PC-9 (cell line): ENCODE results near the gene PAX7. TPM values are rescaled to one million over a fixed set of nuclear protein-coding genes. Genes with fewer than 3 reads are reported as not detected.

Experiments used
- BruUV-seq: library from RNA; stranded (reverse); fragments of 400-500 nt; replicated peaks from 2 replicates; lab custom pipeline; 2021; lab: Mats Ljungman, UMichigan
- CTCF ChIA-PET: fragments of 300-600 bp; sonication (Branson Sonifier 250); formaldehyde crosslinking; loops from one replicate; lab custom pipeline; 2022; ENCODE audit warnings: antibody characterized with exemption; lab: Charles Lee
- POLR2A ChIA-PET: fragments of 300-600 bp; sonication (Branson Sonifier 250); formaldehyde crosslinking; loops from one replicate; lab custom pipeline; 2022; ENCODE audit warnings: antibody characterized with exemption; ENCODE audit not compliant: unreplicated experiment; lab: Charles Lee
- DNase-seq, 2 experiments: peaks; one replicate each; pipeline versions ENCODE4 v3.0.0 to v3.0.0-alpha.2; 2015 to 2022; ENCODE audit warnings: mixed read lengths in 1 of 2
- H2AFZ ChIP-seq: fragments of 200-600 bp; sonication (generic); 2 replicates; pipeline ENCODE4 v1.8.1; 2017; ENCODE audit warnings: antibody characterized with exemption
- H3F3A ChIP-seq: fragments of 200-600 bp; sonication (generic); 2 replicates; pipeline ENCODE4 v1.8.1; 2017; ENCODE audit warnings: antibody characterized with exemption, mild to moderate bottlenecking, low read depth; ENCODE audit not compliant: insufficient read depth
- H3K27ac ChIP-seq: fragments of 200-600 bp; sonication (generic); 2 replicates; pipeline ENCODE4 v1.6.1; 2016; ENCODE audit warnings: mixed run types
- H3K27me3 ChIP-seq: fragments of 200-600 bp; sonication (generic); 2 replicates; pipeline ENCODE4 v1.6.1; 2016; ENCODE audit warnings: low read depth, mixed run types; ENCODE audit not compliant: insufficient read depth
- H3K36me3 ChIP-seq: fragments of 200-600 bp; sonication (generic); 2 replicates; pipeline ENCODE4 v1.6.1; 2016; ENCODE audit warnings: low read depth, mixed run types
- H3K4me1 ChIP-seq: fragments of 200-600 bp; sonication (generic); replicated peaks from 2 replicates; pipeline ENCODE4 v1.6.1; 2016; ENCODE audit warnings: mixed run types; ENCODE audit not compliant: insufficient read depth
- H3K4me2 ChIP-seq: fragments of 200-600 bp; sonication (generic); 2 replicates; pipeline ENCODE4 v1.6.1; 2017; ENCODE audit warnings: mixed run types
- H3K4me3 ChIP-seq: fragments of 200-600 bp; sonication (generic); 2 replicates; pipeline ENCODE4 v1.6.1; 2016; ENCODE audit warnings: mixed run types
- H3K79me2 ChIP-seq: fragments of 200-600 bp; sonication (generic); 2 replicates; pipeline ENCODE4 v1.6.1; 2017; ENCODE audit warnings: low read depth, mixed run types
- H3K9me2 ChIP-seq: fragments of 200-600 bp; sonication (generic); 2 replicates; pipeline ENCODE4 v1.8.1; 2017; ENCODE audit warnings: mild to moderate bottlenecking; ENCODE audit not compliant: insufficient read depth
- H3K9me3 ChIP-seq: fragments of 200-600 bp; sonication (generic); 2 replicates; pipeline ENCODE4 v1.8.1; 2016; ENCODE audit warnings: low read depth; ENCODE audit not compliant: insufficient read depth
- H4K20me1 ChIP-seq: fragments of 200-600 bp; sonication (generic); 2 replicates; pipeline ENCODE4 v1.8.1; 2017; ENCODE audit not compliant: insufficient read depth
- EZH2 ChIP-seq: fragments of 200-600 bp; sonication (generic); IDR thresholded peaks from 2 replicates; pipeline ENCODE4 v1.8.0; 2017; ENCODE audit warnings: antibody characterized with exemption, low read depth
- intact Hi-C: fragments of 100-400 bp; cut with micrococcal nuclease; formaldehyde crosslinking; loops from one replicate; pipeline ENCODE4 v1.10.0; 2022; ENCODE audit not compliant: unreplicated experiment
- total RNA-seq: library from RNA; stranded (reverse); gene quantifications from 2 replicates; pipeline ENCODE4 v1.2.3, GENCODE V29; 2021
- TF ChIP-seq, protein P1 (sequence below): fragments of 200-600 bp; sonication (generic); conservative IDR thresholded peaks from 2 replicates; pipeline ENCODE4 v1.6.1; 2017; ENCODE audit warnings: mixed run types, antibody characterized with exemption, mild to moderate bottlenecking, moderate library complexity

The PAX7 gene
- total RNA-seq, 1 experiment from 2014 or later, result not detected

GRCh38 chr1:18749569-18749968 is 118.9 kb downstream of the PAX7 start:
- Histone ChIP-seq H3K9me2 (no peaks in the 10 kb centered on the region), H2AFZ (no peak overlapping the region), H3K27me3 (peaks cover 59% of the 10 kb centered on the region), H3K79me2 (no peaks in the 10 kb centered on the region), H3K36me3 (no peaks in the 10 kb centered on the region), H3K4me2 (no peak overlapping the region), H3K27ac (no peak overlapping the region), H3F3A (no peaks in the 10 kb centered on the region), H4K20me1 (no peaks in the 10 kb centered on the region), H3K9me3 (no peaks in the 10 kb centered on the region), H3K4me1 (no peaks in the 10 kb centered on the region), H3K4me3 (no peak overlapping the region)
- ChIA-PET CTCF (no interaction called here), POLR2A (no interaction called here)
- no peak for TF ChIP-seq EZH2
- TF ChIP-seq, protein P1, sequence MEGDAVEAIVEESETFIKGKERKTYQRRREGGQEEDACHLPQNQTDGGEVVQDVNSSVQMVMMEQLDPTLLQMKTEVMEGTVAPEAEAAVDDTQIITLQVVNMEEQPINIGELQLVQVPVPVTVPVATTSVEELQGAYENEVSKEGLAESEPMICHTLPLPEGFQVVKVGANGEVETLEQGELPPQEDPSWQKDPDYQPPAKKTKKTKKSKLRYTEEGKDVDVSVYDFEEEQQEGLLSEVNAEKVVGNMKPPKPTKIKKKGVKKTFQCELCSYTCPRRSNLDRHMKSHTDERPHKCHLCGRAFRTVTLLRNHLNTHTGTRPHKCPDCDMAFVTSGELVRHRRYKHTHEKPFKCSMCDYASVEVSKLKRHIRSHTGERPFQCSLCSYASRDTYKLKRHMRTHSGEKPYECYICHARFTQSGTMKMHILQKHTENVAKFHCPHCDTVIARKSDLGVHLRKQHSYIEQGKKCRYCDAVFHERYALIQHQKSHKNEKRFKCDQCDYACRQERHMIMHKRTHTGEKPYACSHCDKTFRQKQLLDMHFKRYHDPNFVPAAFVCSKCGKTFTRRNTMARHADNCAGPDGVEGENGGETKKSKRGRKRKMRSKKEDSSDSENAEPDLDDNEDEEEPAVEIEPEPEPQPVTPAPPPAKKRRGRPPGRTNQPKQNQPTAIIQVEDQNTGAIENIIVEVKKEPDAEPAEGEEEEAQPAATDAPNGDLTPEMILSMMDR, result no peak
- no TSS peak for BruUV-seq
- DNase-seq, result no peak
- intact Hi-C loops, result no loop called here

GRCh38 chr1:18750600-18750999 is 120.0 kb downstream of the PAX7 start:
- H3K9me3 ChIP-seq, result no peaks in the 10 kb centered on the region
- no peak overlapping the region for H3K4me3 ChIP-seq
- no peaks in the 10 kb centered on the region for H4K20me1 ChIP-seq
- H3K27me3 ChIP-seq, result peaks cover 63% of the 10 kb centered on the region
- no TSS peak for BruUV-seq
- TF ChIP-seq, protein P1, result no peak
- no peak for TF ChIP-seq EZH2
- POLR2A ChIA-PET, result no interaction called here
- no peak overlapping the region for H3K4me2 ChIP-seq
- no peaks in the 10 kb centered on the region for H3K9me2 ChIP-seq
- no peaks in the 10 kb centered on the region for H3K79me2 ChIP-seq
- intact Hi-C loops, result no loop called here
- CTCF ChIA-PET, result no interaction called here
- H3K4me1 ChIP-seq, result no peaks in the 10 kb centered on the region
- no peak overlapping the region for H2AFZ ChIP-seq
- no peaks in the 10 kb centered on the region for H3K36me3 ChIP-seq
- H3K27ac ChIP-seq, result no peak overlapping the region
- H3F3A ChIP-seq, result no peaks in the 10 kb centered on the region
- no peak for DNase-seq

GRCh38 chr1:18751425-18751824 is 120.8 kb downstream of the PAX7 start:
- no peaks in the 10 kb centered on the region for H3K9me3 ChIP-seq
- H3K4me2 ChIP-seq, result no peak overlapping the region
- no peaks in the 10 kb centered on the region for H3K4me1 ChIP-seq
- BruUV-seq, result no TSS peak
- H3K27me3 ChIP-seq, result peaks cover 72% of the 10 kb centered on the region
- no peak overlapping the region for H2AFZ ChIP-seq
- H3K9me2 ChIP-seq, result no peaks in the 10 kb centered on the region
- H3K27ac ChIP-seq, result no peak overlapping the region
- ChIA-PET POLR2A (no interaction called here), CTCF (no interaction called here)
- intact Hi-C loops, result no loop called here
- H4K20me1 ChIP-seq, result no peaks in the 10 kb centered on the region
- TF ChIP-seq, protein P1, result no peak
- no peak for TF ChIP-seq EZH2
- H3K4me3 ChIP-seq, result no peak overlapping the region
- H3K36me3 ChIP-seq, result no peaks in the 10 kb centered on the region
- no peaks in the 10 kb centered on the region for H3F3A ChIP-seq
- no peak for DNase-seq
- no peaks in the 10 kb centered on the region for H3K79me2 ChIP-seq
